Activated naive CD4-positive, alpha-beta T cell treated with Interleukin-2 at 50 U/mL for 16 hours (primary cell): ENCODE results near the gene MYORG.

Source experiments
- DNase-seq: peaks from one replicate; pipeline ENCODE4 v3.0.0-alpha.2; 2020

The MYORG gene

DNA sequence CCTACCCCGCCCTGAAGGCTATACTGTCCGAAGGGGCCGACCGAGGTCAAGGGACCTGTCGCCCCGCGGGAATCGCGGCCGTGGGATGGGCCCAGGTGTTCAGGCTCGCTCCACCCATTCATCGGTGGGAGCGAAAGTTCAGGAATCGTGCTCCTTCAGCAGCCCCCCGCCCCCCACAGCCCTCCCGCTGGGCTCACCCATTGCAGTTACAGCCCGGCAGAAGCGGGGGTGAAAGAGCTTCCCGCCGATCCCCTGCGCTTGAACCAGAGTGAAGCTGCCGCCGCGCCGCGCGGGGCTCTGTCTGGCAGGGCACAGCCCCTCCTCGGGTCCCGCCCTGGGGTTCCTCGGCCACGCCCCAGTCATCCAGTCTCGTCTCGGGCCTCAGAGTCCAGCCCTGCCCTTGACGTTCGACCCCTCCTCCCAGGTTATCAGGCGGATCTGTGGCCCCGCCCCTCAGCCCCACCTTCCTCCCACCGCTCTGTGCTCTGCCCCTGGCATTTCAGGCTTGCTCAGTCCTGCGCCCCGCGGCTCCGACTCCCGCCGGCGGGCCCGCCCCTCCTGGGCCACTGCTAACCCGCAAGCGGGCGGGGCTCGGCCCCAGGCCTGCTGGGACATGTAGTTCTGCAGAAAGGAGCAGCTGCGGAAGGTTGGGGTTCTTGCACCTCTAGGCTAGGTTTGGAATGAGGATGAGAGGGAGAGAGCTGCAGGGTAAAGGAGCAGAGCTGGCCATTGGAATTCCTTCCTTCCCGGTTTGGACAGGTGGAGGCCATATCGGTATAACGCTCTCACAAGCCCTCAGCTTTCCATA, at the start of gene MYORG:
MYORG (minus strand) TSS at position 303 of the 808 bp plus-strand sequence. CDS start 3,955 bp downstream, outside the sequence.
- peak; percentile 99 for DNase-seq

DNA sequence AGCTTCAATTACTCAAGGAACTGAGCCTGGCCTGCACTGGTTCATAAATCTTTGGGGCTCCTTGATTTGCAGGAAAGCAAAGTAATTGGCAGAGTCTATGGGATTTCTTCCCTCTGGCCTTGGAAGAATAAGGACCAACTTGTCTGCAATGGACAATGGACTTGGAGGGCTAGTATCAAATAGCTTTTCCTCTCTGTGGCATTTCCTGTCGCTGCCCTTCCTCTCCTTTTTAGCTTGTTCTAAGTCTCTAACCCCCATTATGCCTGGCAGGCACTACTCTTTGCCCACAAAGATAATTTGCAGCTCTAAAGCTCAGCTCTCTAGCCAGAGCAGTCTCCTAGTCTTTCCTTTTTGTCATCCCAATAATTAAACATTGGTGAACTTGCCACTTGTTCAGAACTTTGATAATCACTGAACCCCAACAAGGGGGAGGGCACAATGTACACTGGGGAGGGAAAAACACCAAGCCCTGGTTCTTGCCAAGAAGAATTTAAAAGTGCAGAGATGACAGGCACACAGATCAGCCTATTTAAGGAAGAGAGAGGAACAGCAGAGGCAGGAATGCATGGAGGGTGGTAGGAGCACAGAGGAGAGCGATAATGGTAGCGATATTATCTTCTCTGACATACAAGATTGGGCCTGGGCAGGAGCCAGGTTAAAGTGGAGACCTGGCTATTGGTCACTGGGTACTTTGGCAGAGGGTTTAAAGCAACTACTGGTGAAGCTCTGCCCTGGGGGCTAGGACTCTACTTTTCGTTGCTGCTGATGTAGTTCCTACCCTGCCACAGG, 43.2 kb upstream of the MYORG start:
- no peak for DNase-seq

DNA sequence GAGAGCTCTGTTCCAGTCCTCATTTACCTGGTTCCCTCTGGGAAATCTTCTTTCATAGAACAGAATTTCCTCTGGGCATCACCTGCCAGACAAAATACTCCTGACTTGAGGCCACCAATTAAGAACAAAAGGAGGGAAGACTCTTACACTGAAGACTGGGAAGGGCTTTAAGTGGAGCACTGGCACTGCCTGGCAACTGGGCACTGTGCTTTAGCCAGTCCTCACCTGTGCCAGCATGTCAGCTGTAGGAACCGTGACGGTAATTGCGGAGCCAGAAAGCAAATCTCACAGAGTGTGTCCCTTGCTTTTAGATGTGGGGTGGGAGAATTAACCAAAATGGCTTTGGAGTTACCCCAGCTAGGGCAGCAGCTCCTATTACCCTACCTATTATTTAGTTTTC, 41.0 kb upstream of the MYORG start:
- no peak for DNase-seq

DNA sequence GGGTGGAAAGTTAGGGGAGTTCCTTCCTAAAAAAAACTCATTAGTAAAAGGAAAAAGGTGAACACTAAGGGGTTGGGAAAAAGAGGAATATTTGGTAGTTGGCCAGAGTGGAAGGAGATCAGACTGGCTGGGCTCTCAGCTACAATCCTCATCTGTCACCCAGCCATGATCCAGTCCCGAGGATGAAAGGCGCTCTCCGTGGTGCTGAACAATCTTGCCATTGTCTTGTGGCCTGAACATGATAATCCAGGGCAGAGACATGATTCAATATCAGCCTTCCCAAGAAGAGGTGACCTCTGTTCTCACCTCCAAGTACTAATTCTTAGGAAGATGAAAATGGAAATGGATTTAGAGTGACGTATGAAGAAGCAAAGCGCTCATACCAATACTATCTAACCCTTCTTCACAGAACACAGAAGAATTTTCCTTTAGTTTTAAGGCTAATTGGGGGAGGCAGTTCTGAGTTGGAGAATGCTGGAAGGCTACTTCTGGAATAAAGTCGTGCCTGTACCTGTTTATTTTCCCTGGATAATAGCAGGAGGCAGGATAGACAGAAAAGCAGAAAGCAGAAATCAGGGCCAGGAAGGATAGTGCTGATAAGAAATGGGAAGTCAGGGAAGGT, 36.6 kb upstream of the MYORG start:
- peak; percentile 29 for DNase-seq

DNA sequence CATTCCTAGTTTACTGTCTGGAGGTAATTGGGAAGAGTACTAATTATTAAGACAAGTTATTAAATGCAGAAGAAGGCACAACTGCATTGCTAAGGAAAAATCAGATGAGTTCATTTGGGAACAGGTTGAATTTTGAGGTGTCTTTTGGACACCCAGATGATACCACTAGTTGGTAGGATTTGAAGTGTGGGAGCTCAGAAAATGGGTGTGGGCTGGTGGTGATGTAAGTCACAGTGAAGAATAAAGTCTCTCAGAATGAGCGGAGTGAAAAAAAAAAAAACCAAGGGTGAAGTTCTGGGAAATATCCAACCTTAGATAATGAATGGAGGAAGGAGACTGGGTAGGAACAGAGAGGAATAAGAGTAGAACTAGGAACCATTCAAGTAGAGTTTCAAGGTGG, 35.6 kb upstream of the MYORG start:
- no peak for DNase-seq

DNA sequence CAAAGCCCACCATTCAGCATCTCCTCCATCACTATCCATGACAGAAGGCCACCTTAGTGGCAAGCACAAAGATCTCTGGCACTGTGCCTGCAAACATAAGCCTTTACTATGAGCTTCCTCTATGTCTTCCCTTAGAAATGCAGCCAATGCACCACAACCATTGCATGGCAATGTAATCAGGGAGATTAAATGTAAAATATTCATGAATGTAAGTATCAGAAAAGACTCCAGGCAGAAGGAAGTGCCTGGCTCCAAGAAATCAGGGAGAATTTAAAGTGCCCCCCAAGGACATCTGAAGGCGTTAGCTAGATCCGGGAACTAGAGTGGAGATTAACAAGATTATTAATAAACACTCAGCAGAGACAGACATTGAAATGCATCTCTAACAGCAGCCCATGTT, 32.5 kb upstream of the MYORG start:
- no peak for DNase-seq

DNA sequence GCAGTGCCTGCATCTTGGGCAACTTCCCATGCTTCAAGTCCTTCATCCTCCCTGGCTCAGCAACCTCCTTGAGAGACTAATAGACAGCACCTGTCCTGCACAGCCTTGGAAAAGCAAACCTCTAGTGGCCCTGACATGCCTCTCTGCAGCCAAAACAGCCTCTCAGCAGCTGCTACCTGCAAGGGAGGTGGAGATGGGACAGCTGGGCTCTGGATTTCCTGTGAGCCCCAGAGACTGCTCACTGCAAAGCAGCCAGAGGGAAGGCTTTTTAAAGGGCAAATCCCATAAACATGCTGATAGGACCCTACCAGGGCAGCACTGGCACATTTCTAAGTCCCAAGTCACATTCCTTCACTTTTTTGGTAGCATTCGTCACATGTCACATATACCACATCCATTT, 31.5 kb upstream of the MYORG start:
- DNase-seq, result no peak

DNA sequence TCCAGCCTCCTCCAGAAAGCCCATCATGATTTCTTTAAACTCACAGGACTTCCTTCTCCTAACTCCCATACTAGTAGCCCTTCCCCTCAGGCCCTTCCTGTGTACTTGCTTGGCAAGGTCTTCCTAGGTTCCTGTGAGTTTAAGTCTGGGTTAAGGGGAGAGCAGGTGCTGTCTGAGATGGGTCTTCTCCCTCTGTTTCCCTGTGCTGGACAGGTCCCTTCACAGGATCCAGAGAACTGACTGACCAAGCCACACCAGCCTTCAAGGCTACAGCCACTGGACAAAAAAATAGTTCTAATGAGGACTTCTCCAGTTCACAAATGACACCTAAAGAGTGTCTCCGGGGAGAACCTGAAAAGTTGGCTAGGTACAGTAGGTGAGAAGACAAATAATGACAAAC, 29.5 kb upstream of the MYORG start:
- no peak for DNase-seq

DNA sequence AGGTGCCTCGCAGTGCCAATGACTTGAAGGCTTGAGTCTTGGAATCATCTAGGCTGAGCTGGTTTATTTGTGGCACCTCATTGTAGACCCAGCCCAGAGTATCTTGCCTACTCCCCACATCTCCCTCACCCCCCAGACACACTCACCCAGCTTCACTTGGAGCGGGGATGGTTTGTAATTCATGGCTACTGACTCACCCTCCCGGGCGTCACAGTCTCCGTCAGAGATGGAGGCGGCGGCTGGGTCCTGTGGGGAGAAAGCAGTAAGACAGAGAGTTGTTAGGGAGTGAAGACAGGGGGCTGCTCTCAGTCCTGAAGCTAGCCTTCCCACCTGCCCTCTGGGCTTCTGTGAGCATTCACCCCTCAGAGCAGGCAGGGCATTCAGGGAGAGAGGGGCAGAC, 29.0 kb upstream of the MYORG start:
- DNase-seq, result no peak

DNA sequence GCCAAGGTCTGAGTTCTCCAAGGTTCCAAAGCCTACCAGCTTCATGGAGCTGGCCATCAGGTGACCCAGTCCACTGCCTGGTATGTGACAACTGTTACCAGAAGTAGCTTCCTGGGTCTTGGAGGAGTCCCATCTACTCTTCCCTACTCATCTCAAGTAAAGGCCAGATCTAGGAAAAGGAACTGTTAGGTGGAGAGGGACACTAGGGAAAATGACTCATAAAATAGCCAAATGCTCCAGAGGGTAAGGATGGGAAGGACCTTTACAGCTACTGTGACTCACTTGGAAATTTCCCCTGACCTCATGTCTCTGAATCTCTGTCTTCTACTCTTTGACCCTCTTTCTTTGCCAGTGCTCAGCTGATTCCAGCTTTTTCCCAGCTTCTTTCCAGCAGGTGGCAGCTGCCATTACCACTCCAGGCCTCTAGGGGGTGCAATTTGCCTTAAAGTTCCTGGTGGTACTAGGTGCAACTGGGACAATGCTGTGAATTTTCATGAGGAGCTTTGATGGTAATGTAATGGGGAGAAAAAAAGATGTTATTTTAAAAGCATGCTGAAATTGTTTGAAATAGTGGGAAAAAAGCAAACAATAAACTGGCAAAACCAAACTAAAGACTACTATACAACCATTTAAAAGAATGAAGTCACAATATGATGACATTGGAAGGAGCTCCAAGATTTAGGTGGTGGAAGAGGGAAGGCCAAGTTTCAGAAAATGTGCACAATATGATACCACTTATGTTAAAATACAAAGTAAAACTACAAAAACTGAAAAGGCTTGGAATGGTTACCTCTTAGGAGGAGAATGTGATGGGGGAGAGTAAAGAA, 27.1 kb upstream of the MYORG start:
- peak; percentile 58 for DNase-seq

DNA sequence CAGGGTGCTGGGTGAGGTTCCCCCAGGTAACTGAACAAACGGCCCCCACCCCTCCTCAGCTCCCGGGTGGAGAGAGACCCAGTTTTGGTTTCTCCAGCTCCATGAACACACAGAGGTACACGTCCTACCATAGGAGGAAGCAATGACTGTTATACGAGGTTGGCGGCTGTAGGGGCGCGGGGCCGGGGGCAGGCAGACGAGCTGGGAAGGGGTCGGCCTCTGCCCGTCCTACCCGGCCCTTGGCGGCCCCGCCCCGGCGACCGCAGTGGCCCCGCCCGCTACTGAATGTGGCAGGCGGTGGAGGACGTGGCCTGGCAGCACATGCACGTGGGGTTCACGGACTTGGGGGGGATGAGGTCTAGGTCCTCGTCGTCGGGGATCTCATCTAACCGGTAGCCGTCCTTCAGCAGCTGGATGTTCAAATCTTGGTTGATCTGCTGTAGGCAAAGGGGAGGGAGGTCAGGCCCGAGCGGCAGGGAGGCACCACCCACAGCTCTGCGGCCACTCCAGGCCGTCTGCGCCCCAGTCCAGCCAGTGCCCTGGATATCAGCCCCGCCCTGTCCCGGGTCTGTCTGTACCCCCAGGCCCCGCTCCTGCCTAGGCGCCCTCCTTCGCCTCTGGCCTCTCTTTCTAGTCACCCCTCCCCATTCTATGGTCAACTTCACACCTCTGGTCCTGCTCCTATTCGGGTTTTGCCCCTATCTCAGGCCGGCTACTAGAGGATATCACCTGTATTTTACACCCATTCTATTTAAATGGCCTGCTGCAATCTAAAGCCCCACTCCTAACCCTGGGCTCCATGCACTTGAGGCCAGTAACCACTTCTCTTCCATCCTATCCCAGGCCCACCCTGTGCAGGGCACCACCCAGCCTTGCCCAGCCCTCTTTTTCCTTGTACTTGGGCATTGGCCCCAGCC, 24.2 kb upstream of the MYORG start:
- no peak for DNase-seq

DNA sequence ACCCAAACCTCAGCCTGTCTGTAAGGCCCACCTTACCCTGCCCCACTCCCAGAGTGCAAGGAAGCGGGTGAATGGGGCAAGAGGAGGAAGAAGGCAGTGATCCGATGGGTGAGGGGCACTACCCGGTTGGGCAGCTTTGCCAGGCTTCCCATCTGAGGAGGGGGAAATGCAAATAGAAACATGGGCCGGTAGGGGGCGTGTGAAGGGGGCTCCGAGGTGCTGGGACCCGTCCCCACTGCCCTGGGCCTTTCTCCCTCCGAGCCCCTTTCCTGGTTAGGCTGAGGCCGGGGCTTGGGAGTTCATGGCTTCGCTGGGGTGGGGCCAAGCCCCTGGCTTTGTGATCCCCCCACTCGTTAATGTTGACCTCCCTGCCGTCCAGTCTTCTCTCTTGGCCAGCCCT, 23.6 kb upstream of the MYORG start:
- no peak for DNase-seq

DNA sequence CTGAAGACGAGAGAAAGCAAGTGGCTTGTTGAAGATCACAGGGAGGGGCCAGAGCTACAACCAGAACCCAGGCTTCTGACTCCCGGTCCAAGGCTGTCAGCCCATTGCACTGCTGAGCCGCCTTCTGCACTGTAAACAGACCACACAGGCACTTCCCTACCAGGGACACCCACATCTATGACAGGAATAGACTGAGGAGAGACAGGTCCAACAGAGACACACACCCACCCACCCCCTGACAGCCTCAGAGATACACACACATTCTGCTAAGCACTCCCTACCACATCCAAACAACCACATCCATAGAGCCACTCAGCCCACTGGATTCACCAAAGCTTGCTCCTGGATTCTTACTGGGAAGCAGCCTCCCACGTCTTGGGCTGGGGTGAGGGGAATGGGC, 23.0 kb upstream of the MYORG start:
- no peak for DNase-seq

DNA sequence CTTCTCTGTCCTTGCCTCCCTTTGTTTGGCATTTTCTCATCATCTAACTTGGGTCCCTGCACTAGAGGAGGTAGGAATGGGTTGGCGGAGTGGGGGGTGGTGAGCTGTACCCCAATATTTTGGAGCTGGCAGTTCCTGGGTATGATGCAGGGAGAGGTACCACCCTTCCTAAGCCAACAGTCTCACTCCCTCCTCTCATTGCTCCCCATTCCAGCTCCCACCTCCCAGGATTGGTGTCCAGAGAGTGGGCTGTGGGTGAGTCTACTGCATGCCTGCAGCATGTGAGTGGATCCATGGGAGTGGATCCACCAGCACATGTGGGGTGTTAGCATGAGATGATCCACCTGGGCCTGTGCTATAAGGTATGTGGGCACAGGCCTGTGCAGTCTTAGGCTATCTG, 22.2 kb upstream of the MYORG start:
- no peak for DNase-seq

DNA sequence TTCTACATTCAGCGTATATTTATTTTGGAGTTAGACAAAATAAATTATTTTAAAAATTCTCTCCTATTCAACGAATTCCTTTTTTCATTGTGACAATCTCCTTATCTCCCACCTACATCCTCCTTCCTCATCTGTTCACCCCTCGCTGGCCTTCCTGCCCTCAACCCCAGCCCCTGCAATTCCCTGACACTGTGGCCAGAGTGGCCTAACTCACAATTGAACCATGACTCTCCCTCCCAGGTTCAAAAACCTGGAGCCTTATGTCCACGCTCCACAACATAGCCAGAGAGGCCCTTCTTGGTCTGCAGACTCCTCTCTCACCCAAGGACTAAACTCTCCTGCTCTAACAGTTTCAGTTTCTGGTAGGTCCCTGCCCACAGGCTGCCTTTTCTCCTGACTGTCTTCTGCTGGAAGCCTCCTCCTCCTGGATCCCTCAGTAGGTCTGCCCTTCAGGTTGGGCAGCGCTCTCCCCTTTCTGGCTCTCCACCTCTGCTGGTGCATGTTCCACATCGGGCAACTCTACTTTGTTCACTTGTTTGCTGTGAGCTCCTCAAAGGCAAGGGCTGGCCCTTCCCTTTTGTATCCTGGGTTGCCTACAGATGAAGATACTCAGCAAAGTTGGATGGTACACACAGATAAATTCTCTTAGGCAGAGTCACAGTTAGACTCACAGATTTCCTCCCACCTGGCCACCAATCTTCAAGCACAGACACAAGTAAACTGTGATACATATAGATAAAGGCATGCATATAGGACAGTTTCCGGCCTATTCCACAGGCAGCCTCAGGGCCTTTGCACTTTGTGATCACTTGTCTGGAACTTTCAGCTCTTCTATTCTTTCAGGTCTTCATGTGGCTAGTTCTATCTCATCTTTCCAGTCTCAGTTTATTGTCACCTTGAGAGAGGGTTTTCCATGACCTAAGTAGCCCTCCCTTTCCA, 19.8 kb upstream of the MYORG start:
- DNase-seq, result no peak

DNA sequence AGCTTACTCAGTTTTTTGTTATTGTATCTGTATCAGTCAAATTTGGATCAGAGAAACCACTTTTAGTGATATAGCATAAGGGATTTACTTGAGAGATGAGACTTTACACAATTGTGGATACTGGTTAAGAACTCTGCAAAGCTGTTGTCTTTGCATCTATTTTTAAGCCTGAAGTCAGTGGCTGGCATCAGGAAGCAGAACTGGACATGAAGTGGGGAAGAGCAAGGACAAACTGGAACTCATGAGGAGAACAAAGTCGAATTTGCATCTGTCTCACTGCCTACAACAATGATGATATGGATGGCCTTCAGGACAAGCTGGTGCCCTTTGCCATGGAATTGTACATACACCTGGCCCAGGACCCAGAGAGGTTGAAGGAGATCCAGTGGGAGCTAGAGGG, 15.8 kb upstream of the MYORG start:
- no peak for DNase-seq

DNA sequence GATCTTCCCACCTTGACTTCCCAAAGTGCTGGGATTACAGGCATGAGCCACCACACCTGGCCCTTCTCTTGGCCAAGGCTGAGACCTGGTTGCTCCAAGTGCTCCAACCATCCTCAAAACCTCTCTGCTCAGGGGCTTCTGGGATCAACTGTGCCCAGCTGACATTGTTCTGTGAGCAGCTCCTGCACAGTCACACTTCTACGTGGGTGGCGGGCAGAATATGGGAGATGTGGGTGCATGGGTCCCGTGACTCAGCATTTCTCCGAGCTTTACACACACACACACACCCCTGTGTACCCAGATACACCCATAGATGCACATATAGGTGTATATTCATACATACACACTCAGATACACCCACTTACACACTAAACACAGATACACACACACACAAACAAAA, 10.5 kb upstream of the MYORG start:
- no peak for DNase-seq

DNA sequence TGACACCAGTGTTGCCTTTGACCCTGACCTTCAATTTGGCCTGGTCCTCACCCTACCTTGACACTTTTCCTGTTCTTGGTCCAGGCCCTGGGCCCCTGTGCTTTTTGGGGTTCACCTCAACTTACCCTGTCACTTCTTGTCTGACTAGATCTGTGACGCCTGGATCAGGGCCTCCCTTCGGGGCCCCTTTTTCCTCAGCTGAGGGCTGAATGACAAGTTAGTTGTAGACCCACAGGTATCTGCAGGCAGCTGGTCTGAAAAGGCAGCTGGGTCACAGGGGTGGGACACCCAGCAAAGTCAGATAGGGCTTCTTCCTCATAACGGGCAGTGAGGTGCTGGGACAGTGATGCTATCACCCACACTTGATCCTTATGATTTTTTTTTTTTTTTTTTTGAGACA, 10.0 kb upstream of the MYORG start:
- no peak for DNase-seq

DNA sequence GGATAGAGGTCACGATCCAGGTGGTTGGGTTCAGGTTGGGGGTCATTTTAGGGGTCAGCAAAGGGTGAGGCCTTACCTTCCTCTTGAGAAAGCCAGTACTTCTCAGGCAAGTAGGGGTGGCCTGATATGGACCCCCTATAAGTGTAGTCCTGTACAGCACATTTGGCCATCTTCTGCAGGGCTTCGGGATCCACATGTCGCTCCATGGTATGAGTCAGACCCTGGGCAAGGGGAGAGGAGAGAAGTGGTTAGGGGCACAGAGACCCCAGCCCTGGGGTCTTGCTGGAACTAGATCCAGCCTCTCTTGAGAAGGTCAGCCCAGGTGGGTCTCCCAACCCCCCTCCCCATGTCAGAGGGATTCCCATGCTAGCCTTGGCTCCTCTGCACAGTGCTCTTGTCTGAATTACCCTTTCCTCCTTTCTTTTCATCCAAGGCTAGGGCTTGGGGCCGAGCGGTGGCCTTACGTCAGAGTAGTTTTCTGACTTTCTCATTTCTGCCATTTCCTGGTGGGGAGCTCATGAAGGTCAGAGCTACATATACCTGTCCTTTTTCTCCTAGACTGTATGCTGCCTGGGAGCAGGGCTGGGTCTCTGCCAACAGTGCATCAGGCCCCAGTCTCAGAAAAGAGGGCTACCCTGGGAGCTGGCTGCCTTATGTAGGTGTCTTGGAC, 9.0 kb upstream of the MYORG start:
- no peak for DNase-seq
